ENCODE measurements around the gene IGF2R.

The IGF2R gene

DNA sequence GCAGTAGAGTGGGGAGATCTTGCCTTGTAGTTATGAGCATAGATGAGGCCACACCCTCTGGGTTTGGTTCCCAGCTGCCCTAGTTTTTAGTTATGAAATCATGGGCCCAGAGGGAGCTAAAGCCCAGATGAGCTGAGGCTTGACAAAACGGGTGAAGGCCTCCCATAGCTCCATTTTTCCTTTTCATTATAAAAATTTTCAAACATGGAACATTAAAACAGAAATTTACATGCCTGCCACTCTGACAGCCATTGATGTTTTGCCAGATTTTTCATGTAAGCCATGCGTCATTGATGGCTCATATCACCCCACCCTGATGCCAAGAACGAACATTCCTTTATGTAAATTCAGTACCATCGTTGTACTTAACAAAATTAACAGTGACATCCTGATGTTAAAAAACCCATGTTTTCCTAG, 67.9 kb downstream of the IGF2R start:
- no peak for TF ChIP-seq TCF12 (IDR thresholded peaks at IDR 0.05; ENCODE audit: low read depth)

DNA sequence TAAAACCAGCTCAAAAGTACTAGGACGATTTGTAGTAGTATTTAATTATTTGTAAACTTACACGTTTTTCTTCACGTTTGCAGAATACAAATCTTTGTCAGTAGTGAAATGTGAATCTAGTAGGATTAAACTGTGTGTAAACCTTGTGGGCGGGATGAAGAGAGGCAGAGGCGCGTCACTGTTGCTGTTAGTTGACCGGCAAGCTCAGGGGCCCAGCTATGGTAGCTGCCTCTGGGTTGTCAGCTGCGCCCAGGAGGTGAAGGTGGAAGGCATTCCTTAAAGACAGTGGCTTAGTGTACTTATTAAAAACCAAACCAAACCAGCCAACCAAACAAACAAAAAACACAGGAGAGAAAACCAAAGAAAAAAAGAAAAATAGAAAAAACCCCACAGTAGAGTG, 69.6 kb downstream of the IGF2R start:
- no peak for TF ChIP-seq FOXM1 (IDR thresholded peaks at IDR 0.05; ENCODE audit: borderline replicate concordance, low read depth)
- no peak for TF ChIP-seq NFIC (IDR thresholded peaks at IDR 0.05)
- no peak for TF ChIP-seq TCF12 (IDR thresholded peaks at IDR 0.05; ENCODE audit: low read depth)
- no peak for TF ChIP-seq CEBPB (IDR thresholded peaks at IDR 0.05)
- no peak for TF ChIP-seq EP300 (IDR thresholded peaks at IDR 0.05; ENCODE audit: borderline replicate concordance)
- TF ChIP-seq, protein P1, sequence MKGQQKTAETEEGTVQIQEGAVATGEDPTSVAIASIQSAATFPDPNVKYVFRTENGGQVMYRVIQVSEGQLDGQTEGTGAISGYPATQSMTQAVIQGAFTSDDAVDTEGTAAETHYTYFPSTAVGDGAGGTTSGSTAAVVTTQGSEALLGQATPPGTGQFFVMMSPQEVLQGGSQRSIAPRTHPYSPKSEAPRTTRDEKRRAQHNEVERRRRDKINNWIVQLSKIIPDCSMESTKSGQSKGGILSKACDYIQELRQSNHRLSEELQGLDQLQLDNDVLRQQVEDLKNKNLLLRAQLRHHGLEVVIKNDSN (IDR thresholded peaks at IDR 0.05) = no peak
- TF ChIP-seq YY1 (IDR thresholded peaks at IDR 0.05; ENCODE audit: low read depth) = no peak
- TF ChIP-seq MAX (IDR thresholded peaks at IDR 0.05) = no peak
- TF ChIP-seq CREB1 (IDR thresholded peaks at IDR 0.05; ENCODE audit: low read depth) = no peak
- TF ChIP-seq RAD21 (IDR thresholded peaks at IDR 0.05; ENCODE audit: low read depth) = no peak
- no peak for TF ChIP-seq TAF1 (IDR thresholded peaks at IDR 0.05; ENCODE audit: low read depth)
- TF ChIP-seq ZBTB7A (IDR thresholded peaks at IDR 0.05; ENCODE audit: low read depth) = no peak
- no peak for TF ChIP-seq EGR1 (IDR thresholded peaks at IDR 0.05)

- TF ChIP-seq TEAD4 (IDR thresholded peaks at IDR 0.05) (no peak), TCF12 (IDR thresholded peaks at IDR 0.05; ENCODE audit: low read depth) (no peak), ZBTB7A (IDR thresholded peaks at IDR 0.05; ENCODE audit: low read depth) (no peak)
These were observed 70.6 kb downstream of the IGF2R start for GRCh38 chr6:160039441-160039840.

DNA sequence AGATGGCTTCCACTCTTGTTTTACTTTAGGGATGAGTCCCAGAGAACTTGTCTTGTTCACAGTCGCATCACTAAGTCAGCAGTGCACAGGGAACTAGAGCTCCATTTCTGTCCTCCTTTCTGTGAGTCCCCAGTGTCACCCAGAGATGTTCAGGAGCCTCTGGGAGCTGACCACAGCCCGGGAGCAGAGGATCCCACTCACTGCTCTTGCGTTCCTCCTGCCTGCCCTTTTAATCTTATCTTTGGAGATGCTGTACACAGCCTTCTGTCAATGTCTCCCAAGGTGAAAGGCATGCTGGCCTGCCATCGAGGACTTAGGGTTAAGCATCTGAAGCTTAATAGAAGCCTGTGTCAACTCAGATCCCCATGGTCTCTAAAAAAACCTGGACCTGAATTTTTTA, 71.2 kb downstream of the IGF2R start:
- TF ChIP-seq NFIC (IDR thresholded peaks at IDR 0.05) (no peak), TEAD4 (IDR thresholded peaks at IDR 0.05) (no peak), MAX (IDR thresholded peaks at IDR 0.05) (no peak), ZBTB7A (IDR thresholded peaks at IDR 0.05; ENCODE audit: low read depth) (no peak), CEBPB (IDR thresholded peaks at IDR 0.05) (no peak), RAD21 (IDR thresholded peaks at IDR 0.05; ENCODE audit: low read depth) (no peak), FOXM1 (IDR thresholded peaks at IDR 0.05; ENCODE audit: borderline replicate concordance, low read depth) (no peak), YY1 (IDR thresholded peaks at IDR 0.05; ENCODE audit: low read depth) (no peak), TCF12 (IDR thresholded peaks at IDR 0.05; ENCODE audit: low read depth) (no peak), TAF1 (IDR thresholded peaks at IDR 0.05; ENCODE audit: low read depth) (no peak), EP300 (IDR thresholded peaks at IDR 0.05; ENCODE audit: borderline replicate concordance) (no peak), CREB1 (IDR thresholded peaks at IDR 0.05; ENCODE audit: low read depth) (no peak), EGR1 (IDR thresholded peaks at IDR 0.05) (no peak)
- TF ChIP-seq, protein P2, sequence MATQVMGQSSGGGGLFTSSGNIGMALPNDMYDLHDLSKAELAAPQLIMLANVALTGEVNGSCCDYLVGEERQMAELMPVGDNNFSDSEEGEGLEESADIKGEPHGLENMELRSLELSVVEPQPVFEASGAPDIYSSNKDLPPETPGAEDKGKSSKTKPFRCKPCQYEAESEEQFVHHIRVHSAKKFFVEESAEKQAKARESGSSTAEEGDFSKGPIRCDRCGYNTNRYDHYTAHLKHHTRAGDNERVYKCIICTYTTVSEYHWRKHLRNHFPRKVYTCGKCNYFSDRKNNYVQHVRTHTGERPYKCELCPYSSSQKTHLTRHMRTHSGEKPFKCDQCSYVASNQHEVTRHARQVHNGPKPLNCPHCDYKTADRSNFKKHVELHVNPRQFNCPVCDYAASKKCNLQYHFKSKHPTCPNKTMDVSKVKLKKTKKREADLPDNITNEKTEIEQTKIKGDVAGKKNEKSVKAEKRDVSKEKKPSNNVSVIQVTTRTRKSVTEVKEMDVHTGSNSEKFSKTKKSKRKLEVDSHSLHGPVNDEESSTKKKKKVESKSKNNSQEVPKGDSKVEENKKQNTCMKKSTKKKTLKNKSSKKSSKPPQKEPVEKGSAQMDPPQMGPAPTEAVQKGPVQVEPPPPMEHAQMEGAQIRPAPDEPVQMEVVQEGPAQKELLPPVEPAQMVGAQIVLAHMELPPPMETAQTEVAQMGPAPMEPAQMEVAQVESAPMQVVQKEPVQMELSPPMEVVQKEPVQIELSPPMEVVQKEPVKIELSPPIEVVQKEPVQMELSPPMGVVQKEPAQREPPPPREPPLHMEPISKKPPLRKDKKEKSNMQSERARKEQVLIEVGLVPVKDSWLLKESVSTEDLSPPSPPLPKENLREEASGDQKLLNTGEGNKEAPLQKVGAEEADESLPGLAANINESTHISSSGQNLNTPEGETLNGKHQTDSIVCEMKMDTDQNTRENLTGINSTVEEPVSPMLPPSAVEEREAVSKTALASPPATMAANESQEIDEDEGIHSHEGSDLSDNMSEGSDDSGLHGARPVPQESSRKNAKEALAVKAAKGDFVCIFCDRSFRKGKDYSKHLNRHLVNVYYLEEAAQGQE (IDR thresholded peaks at IDR 0.05; ENCODE audit: low read depth) = no peak
- TF ChIP-seq, protein P1 (IDR thresholded peaks at IDR 0.05) = no peak

- TF ChIP-seq MAX (IDR thresholded peaks at IDR 0.05) (no peak), FOXM1 (IDR thresholded peaks at IDR 0.05; ENCODE audit: borderline replicate concordance, low read depth) (no peak), CREB1 (IDR thresholded peaks at IDR 0.05; ENCODE audit: low read depth) (no peak), ZBTB7A (IDR thresholded peaks at IDR 0.05; ENCODE audit: low read depth) (no peak), CEBPB (IDR thresholded peaks at IDR 0.05) (no peak), TCF12 (IDR thresholded peaks at IDR 0.05; ENCODE audit: low read depth) (no peak), TEAD4 (IDR thresholded peaks at IDR 0.05) (no peak), RAD21 (IDR thresholded peaks at IDR 0.05; ENCODE audit: low read depth) (no peak), EGR1 (IDR thresholded peaks at IDR 0.05) (no peak), NFIC (IDR thresholded peaks at IDR 0.05) (no peak), EP300 (IDR thresholded peaks at IDR 0.05; ENCODE audit: borderline replicate concordance) (no peak)
- TF ChIP-seq, protein P2 (IDR thresholded peaks at IDR 0.05; ENCODE audit: low read depth) = no peak
These were observed 71.8 kb downstream of the IGF2R start for GRCh38 chr6:160040527-160041264.

- no peak for TF ChIP-seq RAD21 (IDR thresholded peaks at IDR 0.05; ENCODE audit: low read depth)
- TF ChIP-seq FOXM1 (IDR thresholded peaks at IDR 0.05; ENCODE audit: borderline replicate concordance, low read depth) = no peak
- no peak for TF ChIP-seq NFIC (IDR thresholded peaks at IDR 0.05)
- no peak for TF ChIP-seq TAF1 (IDR thresholded peaks at IDR 0.05; ENCODE audit: low read depth)
- TF ChIP-seq TEAD4 (IDR thresholded peaks at IDR 0.05) = no peak
- no peak for TF ChIP-seq CREB1 (IDR thresholded peaks at IDR 0.05; ENCODE audit: low read depth)
- TF ChIP-seq ZBTB7A (IDR thresholded peaks at IDR 0.05; ENCODE audit: low read depth) = no peak
- TF ChIP-seq, protein P1 (IDR thresholded peaks at IDR 0.05) = no peak
- TF ChIP-seq CEBPB (IDR thresholded peaks at IDR 0.05) = no peak
- no peak for TF ChIP-seq EP300 (IDR thresholded peaks at IDR 0.05; ENCODE audit: borderline replicate concordance)
- TF ChIP-seq YY1 (IDR thresholded peaks at IDR 0.05; ENCODE audit: low read depth) = no peak
- TF ChIP-seq, protein P2 (IDR thresholded peaks at IDR 0.05; ENCODE audit: low read depth) = no peak
- no peak for TF ChIP-seq TCF12 (IDR thresholded peaks at IDR 0.05; ENCODE audit: low read depth)
- TF ChIP-seq MAX (IDR thresholded peaks at IDR 0.05) = no peak
- no peak for TF ChIP-seq EGR1 (IDR thresholded peaks at IDR 0.05)
These were observed 72.7 kb downstream of the IGF2R start for GRCh38 chr6:160041608-160042007.

All from Ishikawa (cell line).